H7 (cell line): Measurements from ENCODE around the gene METTL16. TPM values are rescaled to one million over a fixed set of nuclear protein-coding genes. Genes with fewer than 3 reads are reported as not detected.
A peak's percentile ranks its signal among the peaks of the same experiment; 100 is the strongest.

Experiments used
- DNase-seq: peaks from one replicate; pipeline ENCODE4 v3.0.0; 2012
- H3K27me3 ChIP-seq: 2 replicates; pipeline ENCODE4 v1.6.0; 2011; ENCODE audit warnings: mild to moderate bottlenecking, low read length; ENCODE audit not compliant: control insufficient read depth, insufficient read depth
- H3K36me3 ChIP-seq: replicated peaks from 2 replicates; pipeline ENCODE4 v1.5.1; 2011; ENCODE audit warnings: low read length; ENCODE audit not compliant: control insufficient read depth, insufficient read depth
- H3K4me3 ChIP-seq: 2 replicates; pipeline ENCODE4 v1.5.1; 2011; ENCODE audit warnings: low read depth, mild to moderate bottlenecking, control low read depth, low read length, moderate library complexity; ENCODE audit not compliant: insufficient read depth
- total RNA-seq: library from RNA; depleted of rRNA; stranded (reverse); fragments of >200 nt; shearing (Covaris generic); gene quantifications from 2 replicates; pipeline ENCODE4 v1.2.3, GENCODE V29; 2014; rRNA removed

The METTL16 gene
- total RNA-seq, 1 experiment from 2014 or later = 21.3 TPM

- Histone ChIP-seq H3K36me3 (peaks cover 1% of the 10 kb centered on the region), H3K27me3 (no peaks in the 10 kb centered on the region), H3K4me3 (no peak overlapping the region)
- no peak for DNase-seq
Measured at GRCh38 chr17:2371183-2372130, 140.2 kb downstream of the METTL16 start.

GRCh38 chr17:2370211-2370589, 141.5 kb downstream of the METTL16 start:
- no peaks in the 10 kb centered on the region for H3K27me3 ChIP-seq
- no peak for DNase-seq
- peaks cover 1% of the 10 kb centered on the region for H3K36me3 ChIP-seq
- no peak overlapping the region for H3K4me3 ChIP-seq

- peak; percentile 93 for DNase-seq
- H3K36me3 ChIP-seq = peaks cover 1% of the 10 kb centered on the region
- H3K27me3 ChIP-seq = no peaks in the 10 kb centered on the region
- H3K4me3 ChIP-seq = no peak overlapping the region
Measured at GRCh38 chr17:2369551-2370210, 142.0 kb downstream of the METTL16 start.

GRCh38 chr17:2369039-2369438, 142.6 kb downstream of the METTL16 start:
- peaks cover 3% of the 10 kb centered on the region for H3K36me3 ChIP-seq
- H3K27me3 ChIP-seq = no peaks in the 10 kb centered on the region
- DNase-seq = no peak

GRCh38 chr17:2368359-2368758, 143.3 kb downstream of the METTL16 start:
- Histone ChIP-seq H3K4me3 (no peak overlapping the region), H3K36me3 (peaks cover 2% of the 10 kb centered on the region), H3K27me3 (no peaks in the 10 kb centered on the region)
- DNase-seq = no peak

More at GRCh38 chr17:2369039-2369438, 142.6 kb downstream of the METTL16 start:
- no peak overlapping the region for H3K4me3 ChIP-seq

GRCh38 chr17:2366747-2367494, 144.8 kb downstream of the METTL16 start:
- peak; percentile 90 for DNase-seq
- H3K27me3 ChIP-seq = no peaks in the 10 kb centered on the region
- H3K36me3 ChIP-seq = peaks cover 2% of the 10 kb centered on the region

More at GRCh38 chr17:2366747-2367494, 144.8 kb downstream of the METTL16 start:
- H3K4me3 ChIP-seq = no peak overlapping the region

Other genes starting within 250 kb of the METTL16 start
- gene SMG6, start 208.1 kb downstream of the METTL16 start, total RNA-seq = 18.2 and 24.3 TPM in 2 replicates
- 7.6 and 9.6 TPM in 2 replicates for gene SRR, start 207.9 kb downstream of the METTL16 start, total RNA-seq
- gene TSR1, start 175.4 kb downstream of the METTL16 start, total RNA-seq = 70.1 and 81.8 TPM in 2 replicates
- 31.4 and 35.8 TPM in 2 replicates for gene SGSM2, start 174.4 kb downstream of the METTL16 start, total RNA-seq
- 9.0 and 13.4 TPM in 2 replicates for gene MNT, start 110.8 kb downstream of the METTL16 start, total RNA-seq
- gene PAFAH1B1, start 81.8 kb upstream of the METTL16 start, total RNA-seq = 79.6 and 107 TPM in 2 replicates
- 131 and 148 TPM in 2 replicates for gene CLUH, start 199.9 kb upstream of the METTL16 start, total RNA-seq
- gene CCDC92B, start 237.8 kb upstream of the METTL16 start, total RNA-seq = 2.5 and 3.7 TPM in 2 replicates